MCF 10A (cell line): Measurements from ENCODE around the gene RAB1B. TPM values are rescaled to one million over a fixed set of nuclear protein-coding genes. Genes with fewer than 3 reads are reported as not detected.

ENCODE experiments used
- BruUV-seq: library from RNA; stranded (reverse); fragments of 400-500 nt; replicated peaks from 2 replicates; lab custom pipeline; 2021; lab: Mats Ljungman, UMichigan
- CTCF ChIA-PET: fragments of 300-600 bp; sonication (Branson Sonifier 250); formaldehyde crosslinking; extraction: SDS; loops from one replicate; lab custom pipeline; 2021; ENCODE audit warnings: antibody characterized with exemption, inconsistent platforms; lab: Yijun Ruan, JAX
- POLR2A ChIA-PET: fragments of 300-600, 350-650 bp; sonication (Branson Sonifier 250); formaldehyde crosslinking; extraction: SDS; loops from one replicate; lab custom pipeline; 2020; ENCODE audit warnings: antibody characterized with exemption, inconsistent platforms; lab: Yijun Ruan, JAX
- DNase-seq: peaks from one replicate; pipeline ENCODE4 v3.0.0-alpha.2; 2018; ENCODE audit not compliant: unreplicated experiment
- H3K27ac Mint-ChIP-seq: one replicate; pipeline ENCODE4 v1.8.0; 2022; ENCODE audit warnings: mild to moderate bottlenecking, low read depth, mixed read lengths; ENCODE audit not compliant: unreplicated experiment
- H3K27me3 Mint-ChIP-seq: one replicate; pipeline ENCODE4 v1.8.0; 2022; ENCODE audit warnings: mixed read lengths; ENCODE audit not compliant: insufficient read depth, unreplicated experiment
- H3K36me3 Mint-ChIP-seq: one replicate; pipeline ENCODE4 v1.8.0; 2022; ENCODE audit warnings: mild to moderate bottlenecking, moderate library complexity, mixed read lengths; ENCODE audit not compliant: insufficient read depth, unreplicated experiment
- H3K4me1 Mint-ChIP-seq: one replicate; pipeline ENCODE4 v1.8.0; 2022; ENCODE audit warnings: mixed read lengths; ENCODE audit not compliant: insufficient read depth, unreplicated experiment
- H3K4me3 Mint-ChIP-seq: one replicate; pipeline ENCODE4 v1.8.0; 2022; ENCODE audit warnings: mild to moderate bottlenecking, moderate library complexity, mixed read lengths; ENCODE audit not compliant: unreplicated experiment
- H3K9me3 Mint-ChIP-seq: one replicate; pipeline ENCODE4 v1.8.0; 2022; ENCODE audit warnings: mixed read lengths; ENCODE audit not compliant: unreplicated experiment
- intact Hi-C: fragments of 100-400 bp; cut with micrococcal nuclease; formaldehyde crosslinking; loops from 2 replicates; pipeline ENCODE4 v1.14.1; 2022
- total RNA-seq: library from RNA; stranded (reverse); gene quantifications from 2 replicates; pipeline ENCODE4 v1.2.3, GENCODE V29; 2022
- TF ChIP-seq, protein P1 (sequence below): fragments of 200-600 bp; IDR thresholded peaks from one replicate; pipeline ENCODE4 v1.8.0; 2022; ENCODE audit warnings: antibody characterized with exemption, mild to moderate bottlenecking; ENCODE audit not compliant: unreplicated experiment

Gene RAB1B
- total RNA-seq, 1 experiment from 2014 or later: 87.0 TPM

- BruUV-seq: no TSS peak
These were observed 1.4 kb upstream of the RAB1B start for GRCh38 chr11:66267039-66267378.

GRCh38 chr11:66267379-66268243 lies 828 bp upstream of the RAB1B start:
- Mint-ChIP-seq H3K36me3 (peaks cover 36% of the 10 kb centered on the region), H3K4me1 (no peaks in the 10 kb centered on the region), H3K4me3 (peak overlapping the region; percentile 96), H3K27ac (peak overlapping the region; percentile 91), H3K27me3 (no peaks in the 10 kb centered on the region), H3K9me3 (no peaks in the 10 kb centered on the region)
- ChIA-PET POLR2A (interaction anchor here (0.7 to 2.3 kb wide), 19 partner anchors 13 to 1399 kb away, joined by 3 to 17 read pairs (median 3); partner anchors contain the start of genes BANF1, BBS1, BRMS1 and EIF1AD), CTCF (interaction anchor here (1.1 to 4.3 kb wide), 2 partner anchors 14 to 46 kb away, joined by 3 to 24 read pairs; no protein-coding TSS in a partner anchor)
- DNase-seq: peak; percentile 75
- TF ChIP-seq, protein P1, sequence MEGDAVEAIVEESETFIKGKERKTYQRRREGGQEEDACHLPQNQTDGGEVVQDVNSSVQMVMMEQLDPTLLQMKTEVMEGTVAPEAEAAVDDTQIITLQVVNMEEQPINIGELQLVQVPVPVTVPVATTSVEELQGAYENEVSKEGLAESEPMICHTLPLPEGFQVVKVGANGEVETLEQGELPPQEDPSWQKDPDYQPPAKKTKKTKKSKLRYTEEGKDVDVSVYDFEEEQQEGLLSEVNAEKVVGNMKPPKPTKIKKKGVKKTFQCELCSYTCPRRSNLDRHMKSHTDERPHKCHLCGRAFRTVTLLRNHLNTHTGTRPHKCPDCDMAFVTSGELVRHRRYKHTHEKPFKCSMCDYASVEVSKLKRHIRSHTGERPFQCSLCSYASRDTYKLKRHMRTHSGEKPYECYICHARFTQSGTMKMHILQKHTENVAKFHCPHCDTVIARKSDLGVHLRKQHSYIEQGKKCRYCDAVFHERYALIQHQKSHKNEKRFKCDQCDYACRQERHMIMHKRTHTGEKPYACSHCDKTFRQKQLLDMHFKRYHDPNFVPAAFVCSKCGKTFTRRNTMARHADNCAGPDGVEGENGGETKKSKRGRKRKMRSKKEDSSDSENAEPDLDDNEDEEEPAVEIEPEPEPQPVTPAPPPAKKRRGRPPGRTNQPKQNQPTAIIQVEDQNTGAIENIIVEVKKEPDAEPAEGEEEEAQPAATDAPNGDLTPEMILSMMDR: no peak
- intact Hi-C loops: loop anchor here (1.0 kb wide), 1 partner anchor 22 kb away; the partner anchor contains the start of gene YIF1A
- no TSS peak for BruUV-seq

More at GRCh38 chr11:66267039-66267378, 1.4 kb upstream of the RAB1B start:
- Mint-ChIP-seq H3K9me3 (no peaks in the 10 kb centered on the region), H3K4me1 (no peaks in the 10 kb centered on the region), H3K4me3 (peak overlapping the region; percentile 96), H3K27ac (peak overlapping the region; percentile 91), H3K27me3 (no peaks in the 10 kb centered on the region), H3K36me3 (peaks cover 30% of the 10 kb centered on the region)
- POLR2A ChIA-PET: interaction anchor here (0.6 to 2.2 kb wide), 10 partner anchors 14 to 407 kb away, joined by 3 to 17 read pairs (median 3); partner anchors contain the start of genes BBS1, FOSL1, MUS81 and PACS1
- no peak for DNase-seq
- intact Hi-C loops: no loop called here
- CTCF ChIA-PET: interaction anchor here (1.1 to 4.3 kb wide), 2 partner anchors 15 to 45 kb away, joined by 3 to 24 read pairs; no protein-coding TSS in a partner anchor
- TF ChIP-seq, protein P1: no peak

DNA sequence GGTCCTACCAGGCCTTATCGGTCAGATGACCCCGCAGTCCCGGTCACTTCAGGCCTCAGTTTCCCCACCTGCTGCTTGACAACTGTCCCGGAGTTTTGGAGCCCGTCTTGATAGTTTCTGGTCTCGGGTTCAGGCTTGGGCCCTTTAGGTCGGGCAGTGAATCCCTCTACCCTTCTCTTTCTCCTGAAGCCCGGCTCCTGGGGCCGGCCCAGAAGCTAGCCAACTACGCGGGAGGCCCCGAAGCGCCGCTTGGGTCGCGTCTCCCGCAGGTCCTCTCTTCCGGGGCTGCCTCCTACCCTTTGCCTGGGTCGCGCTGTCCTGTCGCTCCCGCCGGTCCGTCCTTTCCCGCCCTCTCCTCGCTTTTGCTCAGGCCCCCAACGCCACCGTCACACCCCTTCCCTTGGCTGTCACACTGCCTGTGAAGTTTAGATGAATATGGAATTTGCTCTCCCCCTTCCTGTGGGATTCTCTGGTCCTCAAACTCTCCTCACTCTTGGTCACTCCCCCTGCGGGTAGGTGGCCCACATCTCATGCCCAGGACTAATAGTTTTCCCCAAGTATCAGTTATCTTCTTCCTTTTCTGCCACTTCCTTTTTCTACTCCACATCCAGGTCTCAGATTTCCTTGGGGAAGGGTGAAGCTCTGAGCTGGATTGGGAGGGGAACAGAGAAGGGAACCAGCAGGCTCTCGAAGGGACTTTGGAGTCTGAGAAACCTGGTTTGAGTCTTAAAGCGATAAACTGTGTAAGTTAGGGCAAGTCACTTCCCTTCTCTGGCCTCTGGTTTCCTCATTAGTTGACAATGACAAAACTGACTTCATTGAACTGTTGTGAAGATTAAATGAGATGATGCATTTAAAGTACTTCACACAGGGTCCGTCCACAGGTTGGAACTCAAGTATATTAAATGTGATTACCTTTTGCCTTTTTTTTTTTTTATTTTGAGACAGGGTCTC lies 790 bp downstream of the RAB1B start:
- Mint-ChIP-seq H3K4me1 (peaks cover 6% of the 10 kb centered on the region), H3K27ac (peak overlapping the region; percentile 91), H3K27me3 (no peaks in the 10 kb centered on the region), H3K4me3 (peak overlapping the region; percentile 96), H3K36me3 (peaks cover 42% of the 10 kb centered on the region), H3K9me3 (no peaks in the 10 kb centered on the region)
- POLR2A ChIA-PET: interaction anchor here (0.7 to 2.3 kb wide), 7 partner anchors 9 to 270 kb away, joined by 3 to 12 read pairs (median 4); partner anchors contain the start of gene BRMS1
- no peak for DNase-seq
- TF ChIP-seq, protein P1: no peak
- BruUV-seq: TSS peak; percentile 51
- intact Hi-C loops: loop anchor here (1.0 kb wide), 1 partner anchor 20 kb away; the partner anchor contains the start of gene YIF1A
- CTCF ChIA-PET: interaction anchor here (0.7 to 4.3 kb wide), 2 partner anchors 13 to 202 kb away, joined by 4 to 24 read pairs; no protein-coding TSS in a partner anchor
